Right ventricle myocardium inferior (tissue), 1 donor: ENCODE measurements around the gene PDE11A. TPM values are rescaled to one million over a fixed set of nuclear protein-coding genes. Genes with fewer than 3 reads are reported as not detected.
"Not testable (repeated sequence)": the region's sequence is repeated elsewhere in the genome, so short reads cannot be mapped to it uniquely, and the experiment has no call there.

Experiments used
- ATAC-seq: fragments of 200-7000 bp; cut with Tn5 transposase; one replicate; pipeline ENCODE4 v1.9.1; 2020; ENCODE audit warnings: mild to moderate bottlenecking, moderate library complexity
- DNase-seq: peaks from one replicate; pipeline ENCODE4 v3.0.0; 2021; ENCODE audit errors: missing footprints
- intact Hi-C: fragments of 100-400 bp; cut with DNase I; formaldehyde crosslinking; loops from one replicate; pipeline ENCODE4 v1.11.0; 2022
- total RNA-seq: library from RNA; stranded (reverse); fragmentation: NEBNext Ultra II Directional; extraction: Animal tissue kit (Norgen Biotek cat#: 25700); gene quantifications from one replicate; pipeline ENCODE4 v1.2.1, GENCODE V29; 2021
- donor health status: DM: no; HTN: yes; CAD: no; lungs with severe emphysema.

Gene PDE11A
- total RNA-seq, 1 donor from 2014 or later, result 4.4 TPM

- intact Hi-C loops, result no loop called here
- no peak for DNase-seq
- ATAC-seq, result no peak
Observed at GRCh38 chr2:178082408-178083045, 9.9 kb upstream of the PDE11A start.

GRCh38 chr2:178079279-178079678 is 6.7 kb upstream of the PDE11A start:
- intact Hi-C loops, DNase-seq, ATAC-seq: not testable (repeated sequence)

GRCh38 chr2:178076130-178076529 is 3.6 kb upstream of the PDE11A start:
- intact Hi-C loops, result no loop called here

GRCh38 chr2:178075006-178075326 is 2.4 kb upstream of the PDE11A start:
- intact Hi-C loops, result no loop called here
- no peak for ATAC-seq
- DNase-seq, result no peak

More at GRCh38 chr2:178076130-178076529, 3.6 kb upstream of the PDE11A start:
- ATAC-seq (no peak), DNase-seq (no peak)

GRCh38 chr2:178074123-178075005 is 1.8 kb upstream of the PDE11A start:
- no peak for DNase-seq
- no peak for ATAC-seq
- intact Hi-C loops, result no loop called here

GRCh38 chr2:178072000-178072382 is 586 bp downstream of the PDE11A start:
- intact Hi-C loops, result no loop called here
- ATAC-seq (no peak), DNase-seq (no peak)

- ATAC-seq (no peak), DNase-seq (no peak)
- intact Hi-C loops, result no loop called here
Observed at GRCh38 chr2:178070824-178071223, 1.8 kb downstream of the PDE11A start.

GRCh38 chr2:178069551-178069950 is 3.0 kb downstream of the PDE11A start:
- intact Hi-C loops, result loop anchor here (2.0 kb wide), 1 partner anchor 271 kb away; no protein-coding TSS in a partner anchor
- no peak for DNase-seq
- no peak for ATAC-seq

GRCh38 chr2:178068823-178069454 is 3.6 kb downstream of the PDE11A start:
- no peak for DNase-seq
- intact Hi-C loops, result loop anchor here (2.0 kb wide), 1 partner anchor 270 kb away; no protein-coding TSS in a partner anchor
- no peak for ATAC-seq

- intact Hi-C loops, result no loop called here
- DNase-seq, result no peak
Observed at GRCh38 chr2:178066890-178067669, 5.5 kb downstream of the PDE11A start.

GRCh38 chr2:178066324-178066723 is 6.3 kb downstream of the PDE11A start:
- intact Hi-C loops, result no loop called here
- ATAC-seq (no peak), DNase-seq (no peak)

More at GRCh38 chr2:178066890-178067669, 5.5 kb downstream of the PDE11A start:
- ATAC-seq, result no peak

- ATAC-seq (no peak), DNase-seq (no peak)
- intact Hi-C loops, result no loop called here
Observed at GRCh38 chr2:178059681-178060080, 12.9 kb downstream of the PDE11A start.

- intact Hi-C loops, result no loop called here
- ATAC-seq, result no peak
Observed at GRCh38 chr2:178059111-178059510, 13.5 kb downstream of the PDE11A start.

GRCh38 chr2:178057179-178057680 is 15.3 kb downstream of the PDE11A start:
- no peak for ATAC-seq
- intact Hi-C loops, result no loop called here
- no peak for DNase-seq

More at GRCh38 chr2:178059111-178059510, 13.5 kb downstream of the PDE11A start:
- DNase-seq, result no peak

GRCh38 chr2:178056345-178056744 is 16.2 kb downstream of the PDE11A start:
- intact Hi-C loops, result no loop called here
- DNase-seq (no peak), ATAC-seq (no peak)

GRCh38 chr2:178051257-178051656 is 21.3 kb downstream of the PDE11A start:
- DNase-seq, ATAC-seq, intact Hi-C loops: not testable (repeated sequence)

GRCh38 chr2:178047391-178047790 is 25.2 kb downstream of the PDE11A start:
- intact Hi-C loops, result no loop called here
- ATAC-seq, result no peak

GRCh38 chr2:178044836-178045235 is 27.7 kb downstream of the PDE11A start:
- intact Hi-C loops, result no loop called here
- ATAC-seq (no peak), DNase-seq (no peak)

More at GRCh38 chr2:178047391-178047790, 25.2 kb downstream of the PDE11A start:
- no peak for DNase-seq

- no peak for DNase-seq
- no peak for ATAC-seq
- intact Hi-C loops, result no loop called here
Observed at GRCh38 chr2:178043266-178043665, 29.3 kb downstream of the PDE11A start.
